Measurements from ENCODE around the gene GALNTL6.
"Not testable (repeated sequence)": the region's sequence is repeated elsewhere in the genome, so short reads cannot be mapped to it uniquely, and the experiment has no call there.

Gene GALNTL6

GRCh38 chr4:172777729-172778431 lies 964.7 kb downstream of the GALNTL6 start:
- Mint-ChIP-seq H3K9me3 (no peaks in the 10 kb centered on the region), H3K27ac (no peak overlapping the region), H3K4me3 (no peak overlapping the region), H3K27me3 (no peaks in the 10 kb centered on the region), H3K4me1 (no peaks in the 10 kb centered on the region)
- ATAC-seq, result no peak
- no peak for DNase-seq

GRCh38 chr4:172778583-172778982 lies 965.4 kb downstream of the GALNTL6 start:
- Mint-ChIP-seq H3K27ac (no peak overlapping the region), H3K9me3 (no peaks in the 10 kb centered on the region), H3K4me3 (no peak overlapping the region), H3K27me3 (no peaks in the 10 kb centered on the region), H3K4me1 (no peaks in the 10 kb centered on the region)
- no peak for ATAC-seq
- no peak for DNase-seq

- Mint-ChIP-seq H3K27ac (no peak overlapping the region), H3K27me3 (no peaks in the 10 kb centered on the region), H3K4me3 (no peak overlapping the region), H3K4me1 (no peaks in the 10 kb centered on the region), H3K9me3 (no peaks in the 10 kb centered on the region)
- ATAC-seq (no peak), DNase-seq (no peak)
Observed at GRCh38 chr4:172780566-172781081, 967.4 kb downstream of the GALNTL6 start.

DNA sequence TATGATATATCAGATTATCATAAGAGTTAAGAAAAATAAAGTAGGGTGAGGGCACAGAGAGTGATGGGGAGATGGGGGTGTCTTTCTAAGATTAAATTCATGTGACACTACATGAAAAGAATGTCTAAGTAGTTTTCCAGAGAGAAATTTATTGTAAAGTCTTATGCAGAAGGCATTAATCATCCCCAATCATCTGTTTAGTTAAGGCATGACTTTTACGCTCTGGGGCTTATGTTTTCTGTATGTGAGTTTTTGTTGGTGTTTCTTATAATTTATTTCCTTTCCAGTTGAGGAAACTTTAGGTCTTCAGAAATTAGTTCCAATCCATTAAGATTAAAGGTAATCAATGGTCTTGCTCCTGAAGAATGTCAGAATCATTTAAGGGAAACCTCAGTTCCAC lies 972.4 kb downstream of the GALNTL6 start:
- H3K4me3 Mint-ChIP-seq, result no peak overlapping the region
- no peaks in the 10 kb centered on the region for H3K4me1 Mint-ChIP-seq
- H3K27me3 Mint-ChIP-seq, result no peaks in the 10 kb centered on the region
- no peaks in the 10 kb centered on the region for H3K9me3 Mint-ChIP-seq
- no peak for DNase-seq
- ATAC-seq, result no peak
- no peak overlapping the region for H3K27ac Mint-ChIP-seq

GRCh38 chr4:172786039-172786792 lies 973.0 kb downstream of the GALNTL6 start:
- H3K9me3 Mint-ChIP-seq, result no peaks in the 10 kb centered on the region
- no peaks in the 10 kb centered on the region for H3K4me1 Mint-ChIP-seq
- H3K27ac Mint-ChIP-seq, result no peak overlapping the region
- DNase-seq (no peak), ATAC-seq (no peak)
- H3K27me3 Mint-ChIP-seq, result no peaks in the 10 kb centered on the region
- H3K4me3 Mint-ChIP-seq, result no peak overlapping the region

DNA sequence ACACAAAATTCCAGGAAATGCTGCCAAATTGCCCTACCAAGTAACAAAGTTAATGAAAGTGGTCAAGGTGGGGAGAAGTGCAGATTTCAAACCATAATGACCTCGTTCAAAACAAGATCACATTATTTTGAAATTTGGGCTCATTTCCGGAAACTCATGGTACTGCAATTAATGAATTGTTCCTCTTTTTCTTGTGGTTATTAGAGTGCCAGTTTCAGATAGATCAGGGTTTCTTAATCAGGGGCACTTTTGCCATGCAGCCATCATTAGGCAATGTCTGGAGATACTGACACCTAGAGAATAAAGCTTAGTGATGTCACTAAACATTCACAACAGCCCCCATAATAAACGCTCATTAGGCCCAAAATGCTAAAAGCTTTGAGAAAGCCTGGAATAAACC lies 973.9 kb downstream of the GALNTL6 start:
- Mint-ChIP-seq H3K9me3 (no peaks in the 10 kb centered on the region), H3K27ac (no peak overlapping the region), H3K27me3 (no peaks in the 10 kb centered on the region), H3K4me1 (no peaks in the 10 kb centered on the region), H3K4me3 (no peak overlapping the region)
- DNase-seq (no peak), ATAC-seq (no peak)

GRCh38 chr4:172791841-172792240 lies 978.6 kb downstream of the GALNTL6 start:
- no peak for DNase-seq
- no peak overlapping the region for H3K27ac Mint-ChIP-seq
- no peak overlapping the region for H3K4me3 Mint-ChIP-seq
- ATAC-seq, result no peak
- H3K27me3 Mint-ChIP-seq, result no peaks in the 10 kb centered on the region
- H3K9me3 Mint-ChIP-seq, result no peaks in the 10 kb centered on the region
- H3K4me1 Mint-ChIP-seq, result no peaks in the 10 kb centered on the region

GRCh38 chr4:172793565-172794306 lies 980.5 kb downstream of the GALNTL6 start:
- Mint-ChIP-seq H3K4me1 (no peaks in the 10 kb centered on the region), H3K27me3 (no peaks in the 10 kb centered on the region), H3K27ac (no peak overlapping the region), H3K4me3 (no peak overlapping the region), H3K9me3 (no peaks in the 10 kb centered on the region)
- ATAC-seq, result no peak
- DNase-seq, result no peak

- Mint-ChIP-seq H3K9me3 (no peaks in the 10 kb centered on the region), H3K27me3 (no peaks in the 10 kb centered on the region)
- no peak for ATAC-seq
Observed at GRCh38 chr4:172794307-172794703, 981.1 kb downstream of the GALNTL6 start.

GRCh38 chr4:172797281-172797680 lies 984.1 kb downstream of the GALNTL6 start:
- not testable (repeated sequence) for H3K4me1 Mint-ChIP-seq, H3K4me3 Mint-ChIP-seq, ATAC-seq, H3K9me3 Mint-ChIP-seq, H3K27ac Mint-ChIP-seq, H3K27me3 Mint-ChIP-seq, DNase-seq

More at GRCh38 chr4:172794307-172794703, 981.1 kb downstream of the GALNTL6 start:
- no peak overlapping the region for H3K4me3 Mint-ChIP-seq
- no peaks in the 10 kb centered on the region for H3K4me1 Mint-ChIP-seq
- DNase-seq, result no peak
- no peak overlapping the region for H3K27ac Mint-ChIP-seq

- H3K27me3 Mint-ChIP-seq, result no peaks in the 10 kb centered on the region
- no peak overlapping the region for H3K27ac Mint-ChIP-seq
- no peak overlapping the region for H3K4me3 Mint-ChIP-seq
- H3K4me1 Mint-ChIP-seq, result no peaks in the 10 kb centered on the region
- no peak for DNase-seq
- H3K9me3 Mint-ChIP-seq, result no peaks in the 10 kb centered on the region
- no peak for ATAC-seq
Observed at GRCh38 chr4:172802032-172802431, 988.8 kb downstream of the GALNTL6 start.

- H3K27me3 Mint-ChIP-seq, result peaks cover 7% of the 10 kb centered on the region
- no peaks in the 10 kb centered on the region for H3K9me3 Mint-ChIP-seq
- H3K4me1 Mint-ChIP-seq, result no peaks in the 10 kb centered on the region
- H3K4me3 Mint-ChIP-seq, result no peak overlapping the region
- ATAC-seq (no peak), DNase-seq (no peak)
- H3K27ac Mint-ChIP-seq, result no peak overlapping the region
Observed at GRCh38 chr4:172806841-172807240, 993.6 kb downstream of the GALNTL6 start.

DNA sequence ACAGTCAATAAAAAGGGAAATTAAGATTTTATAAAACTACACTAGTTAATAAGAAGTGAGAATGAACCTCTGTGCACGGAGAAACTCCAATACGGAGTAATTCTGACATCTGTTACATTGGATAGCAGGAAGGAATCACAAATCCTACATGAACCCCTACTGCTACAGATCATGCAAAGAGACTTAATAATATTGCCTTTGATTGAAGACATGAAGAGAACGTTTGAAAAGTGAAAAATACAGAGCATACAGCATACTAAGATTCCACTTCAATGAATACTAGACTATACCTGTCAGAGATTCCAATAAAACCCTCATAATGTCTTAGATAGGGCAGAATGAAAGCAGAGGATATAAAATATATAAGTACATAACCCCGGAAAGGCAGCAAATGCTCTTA lies 995.0 kb downstream of the GALNTL6 start:
- Mint-ChIP-seq H3K4me1 (peaks cover under 1% of the 10 kb centered on the region), H3K27ac (no peak overlapping the region), H3K4me3 (no peak overlapping the region), H3K9me3 (no peaks in the 10 kb centered on the region), H3K27me3 (peaks cover 9% of the 10 kb centered on the region)
- ATAC-seq (no peak), DNase-seq (no peak)

GRCh38 chr4:172809319-172809718 lies 996.1 kb downstream of the GALNTL6 start:
- ATAC-seq (no peak), DNase-seq (no peak)
- peaks cover 6% of the 10 kb centered on the region for H3K4me1 Mint-ChIP-seq
- H3K27me3 Mint-ChIP-seq, result peaks cover 15% of the 10 kb centered on the region
- H3K9me3 Mint-ChIP-seq, result no peaks in the 10 kb centered on the region
- no peak overlapping the region for H3K4me3 Mint-ChIP-seq
- no peak overlapping the region for H3K27ac Mint-ChIP-seq

DNA sequence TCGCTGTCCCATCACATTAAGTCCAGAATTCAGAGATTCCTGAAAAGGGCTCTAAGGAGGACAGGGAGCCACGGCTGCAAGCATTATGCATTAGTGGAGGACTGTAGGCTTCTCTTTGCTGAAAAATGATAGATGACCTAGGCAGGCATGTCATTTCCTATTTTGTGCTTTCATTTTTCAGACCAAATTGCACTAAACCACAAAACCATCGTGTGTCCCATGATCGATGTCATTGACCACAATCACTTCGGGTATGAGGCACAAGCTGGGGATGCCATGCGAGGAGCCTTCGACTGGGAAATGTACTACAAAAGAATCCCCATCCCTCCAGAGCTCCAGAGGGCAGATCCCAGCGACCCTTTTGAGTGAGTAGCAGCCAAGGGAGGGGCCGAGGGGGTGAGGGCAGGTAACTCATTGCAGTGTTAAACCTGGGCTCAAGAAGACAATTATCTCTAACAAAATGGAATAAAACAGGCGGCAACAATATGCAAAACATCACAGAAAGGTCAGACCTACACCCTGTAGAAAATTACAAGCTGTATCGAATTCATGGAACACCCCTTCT lies 1000.2 kb downstream of the GALNTL6 start:
- peaks cover 15% of the 10 kb centered on the region for H3K27me3 Mint-ChIP-seq
- H3K27ac Mint-ChIP-seq, result no peak overlapping the region
- no peak overlapping the region for H3K4me3 Mint-ChIP-seq
- ATAC-seq (peak; percentile 58), DNase-seq (peak in 1 of 2 donors; percentile 15)
- peaks cover 6% of the 10 kb centered on the region for H3K4me1 Mint-ChIP-seq
- no peaks in the 10 kb centered on the region for H3K9me3 Mint-ChIP-seq
